NT2/D1 (cell line): ENCODE data around the gene UBL7.

ENCODE experiments used
- DNase-seq: peaks from one replicate; pipeline ENCODE4 v3.0.0-alpha.2; 2011; ENCODE audit warnings: low read depth, low spot score
- H3K27me3 ChIP-seq: 2 replicates; pipeline ENCODE4 v1.6.0; 2011; ENCODE audit warnings: mild to moderate bottlenecking; ENCODE audit not compliant: insufficient read length, insufficient read depth
- H3K36me3 ChIP-seq: 2 replicates; pipeline ENCODE4 v1.6.1; 2011; ENCODE audit warnings: mild to moderate bottlenecking, low read length, mixed read lengths; ENCODE audit not compliant: insufficient read depth, insufficient read length
- H3K4me1 ChIP-seq: 2 replicates; pipeline ENCODE4 v1.5.1; 2011; ENCODE audit not compliant: insufficient read depth, insufficient read length
- H3K4me3 ChIP-seq: 2 replicates; pipeline ENCODE4 v1.5.1; 2011; ENCODE audit warnings: low read depth; ENCODE audit not compliant: insufficient read length
- H3K9ac ChIP-seq: 2 replicates; pipeline ENCODE4 v1.6.0; 2011; ENCODE audit warnings: low read depth; ENCODE audit not compliant: insufficient read length
- H3K9me3 ChIP-seq: 2 replicates; pipeline ENCODE4 v1.5.1; 2011; ENCODE audit warnings: mild to moderate bottlenecking, low read length; ENCODE audit not compliant: insufficient read depth
- SUZ12 ChIP-seq: IDR thresholded peaks from 2 replicates; pipeline ENCODE4 v1.6.1; 2011; ENCODE audit not compliant: insufficient read length, insufficient read depth; ENCODE audit errors: extremely low read depth
- YY1 ChIP-seq: IDR thresholded peaks from 2 replicates; pipeline ENCODE4 v1.6.1; 2011; ENCODE audit not compliant: insufficient read length, insufficient read depth
- ZNF274 ChIP-seq: IDR thresholded peaks from 2 replicates; pipeline ENCODE4 v1.6.1; 2011; ENCODE audit warnings: mild to moderate bottlenecking, low read depth, low read length

Gene UBL7

GRCh38 chr15:74470631-74471395, 9.9 kb upstream of the UBL7 start:
- TF ChIP-seq SUZ12, result no peak
- DNase-seq, result no peak

DNA sequence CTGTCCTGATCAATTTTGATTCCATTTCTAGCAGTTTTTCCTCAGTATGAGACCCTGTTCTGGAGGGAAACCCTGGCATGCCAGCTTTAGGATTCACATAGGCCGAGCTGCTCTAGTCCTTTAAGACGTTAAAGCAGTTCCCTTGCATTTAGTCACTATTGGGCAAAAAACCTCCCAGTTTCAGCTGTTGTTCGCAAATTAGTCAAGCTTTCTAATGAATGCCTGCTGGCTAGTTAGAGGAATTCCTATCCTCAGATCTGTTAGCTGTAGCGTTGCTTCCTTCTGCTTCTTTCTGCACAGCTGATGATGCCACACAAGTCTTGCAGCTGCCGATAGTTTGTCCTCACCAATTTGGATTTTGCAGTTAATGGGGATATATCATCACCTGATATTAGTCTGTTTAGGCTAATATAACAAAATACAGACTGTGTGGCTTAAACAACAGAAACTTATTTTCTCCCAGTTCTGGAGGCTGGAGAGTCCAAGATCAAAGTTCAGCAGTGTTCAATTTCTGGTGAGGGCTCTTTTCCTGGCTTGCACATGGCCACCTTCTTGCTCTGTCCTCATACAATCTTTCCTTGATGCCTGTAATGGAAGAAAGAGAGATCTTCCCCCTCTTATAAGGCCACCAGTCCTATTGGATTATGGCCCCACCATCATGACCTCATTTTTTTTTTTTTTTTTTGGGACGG, 7.5 kb upstream of the UBL7 start:
- TF ChIP-seq YY1 (no peak), ZNF274 (no peak), SUZ12 (no peak)
- Histone ChIP-seq H3K9me3 (peaks cover 11% of the 10 kb centered on the region), H3K36me3 (peaks cover 45% of the 10 kb centered on the region), H3K27me3 (no peaks in the 10 kb centered on the region), H3K9ac (no peak overlapping the region), H3K4me1 (no peaks in the 10 kb centered on the region), H3K4me3 (no peak overlapping the region)
- DNase-seq, result no peak

More at GRCh38 chr15:74470631-74471395, 9.9 kb upstream of the UBL7 start:
- H3K4me3 ChIP-seq, result no peak overlapping the region
- no peak overlapping the region for H3K9ac ChIP-seq
- H3K27me3 ChIP-seq, result no peaks in the 10 kb centered on the region
- H3K36me3 ChIP-seq, result peaks cover 50% of the 10 kb centered on the region
- no peaks in the 10 kb centered on the region for H3K4me1 ChIP-seq
- no peaks in the 10 kb centered on the region for H3K9me3 ChIP-seq

GRCh38 chr15:74466570-74466969, 5.6 kb upstream of the UBL7 start:
- TF ChIP-seq SUZ12 (no peak), YY1 (no peak), ZNF274 (no peak)
- DNase-seq, result no peak
- Histone ChIP-seq H3K4me3 (no peak overlapping the region), H3K9ac (no peak overlapping the region), H3K27me3 (no peaks in the 10 kb centered on the region), H3K9me3 (peaks cover 14% of the 10 kb centered on the region), H3K4me1 (no peaks in the 10 kb centered on the region), H3K36me3 (peaks cover 36% of the 10 kb centered on the region)

- no peak for TF ChIP-seq ZNF274
- TF ChIP-seq SUZ12, result no peak
- no peak for TF ChIP-seq YY1
Measured at GRCh38 chr15:74464897-74465296, 3.9 kb upstream of the UBL7 start.

DNA sequence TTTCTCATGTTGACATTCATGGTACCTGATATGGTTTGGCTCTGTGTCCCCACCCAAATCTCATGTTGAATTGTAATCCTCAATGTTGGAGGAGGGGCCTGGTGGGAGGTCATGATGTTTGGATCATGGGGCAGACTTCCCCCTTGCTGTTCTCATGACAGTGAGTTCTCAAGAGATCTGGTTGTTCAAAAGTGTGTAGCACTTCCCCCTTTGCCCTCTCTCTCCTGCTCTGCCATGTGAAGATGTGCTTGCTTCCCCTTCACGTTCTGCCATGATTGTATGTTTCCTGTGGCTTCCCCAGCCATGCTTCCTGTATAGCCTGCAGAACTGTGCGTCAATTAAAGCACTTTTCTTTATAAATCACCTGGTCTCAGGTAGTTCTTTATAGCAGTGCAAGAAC, 3.3 kb upstream of the UBL7 start:
- no peaks in the 10 kb centered on the region for H3K4me1 ChIP-seq
- H3K9me3 ChIP-seq, result peaks cover 14% of the 10 kb centered on the region
- TF ChIP-seq YY1 (no peak), ZNF274 (no peak), SUZ12 (no peak)
- no peaks in the 10 kb centered on the region for H3K27me3 ChIP-seq
- H3K4me3 ChIP-seq, result no peak overlapping the region
- H3K9ac ChIP-seq, result no peak overlapping the region
- peaks cover 26% of the 10 kb centered on the region for H3K36me3 ChIP-seq
- DNase-seq, result no peak

More at GRCh38 chr15:74464897-74465296, 3.9 kb upstream of the UBL7 start:
- no peaks in the 10 kb centered on the region for H3K4me1 ChIP-seq
- no peak for DNase-seq
- H3K27me3 ChIP-seq, result no peaks in the 10 kb centered on the region
- H3K9ac ChIP-seq, result no peak overlapping the region
- H3K9me3 ChIP-seq, result peaks cover 14% of the 10 kb centered on the region
- H3K4me3 ChIP-seq, result no peak overlapping the region
- peaks cover 31% of the 10 kb centered on the region for H3K36me3 ChIP-seq

- Histone ChIP-seq H3K27me3 (no peaks in the 10 kb centered on the region), H3K9me3 (peaks cover 14% of the 10 kb centered on the region), H3K4me1 (no peaks in the 10 kb centered on the region), H3K36me3 (peaks cover 24% of the 10 kb centered on the region), H3K9ac (no peak overlapping the region), H3K4me3 (no peak overlapping the region)
- no peak for DNase-seq
- no peak for TF ChIP-seq ZNF274
- TF ChIP-seq SUZ12, result no peak
- no peak for TF ChIP-seq YY1
Measured at GRCh38 chr15:74463634-74464033, 2.7 kb upstream of the UBL7 start.

GRCh38 chr15:74461847-74462511, 1.0 kb upstream of the UBL7 start:
- H3K9ac ChIP-seq, result peak overlapping the region; percentile 88
- DNase-seq, result no peak
- TF ChIP-seq YY1, result no peak
- TF ChIP-seq ZNF274, result no peak
- TF ChIP-seq SUZ12, result no peak
- H3K4me1 ChIP-seq, result no peaks in the 10 kb centered on the region
- peaks cover 14% of the 10 kb centered on the region for H3K9me3 ChIP-seq
- no peaks in the 10 kb centered on the region for H3K27me3 ChIP-seq
- peaks cover 30% of the 10 kb centered on the region for H3K36me3 ChIP-seq
- H3K4me3 ChIP-seq, result peak overlapping the region; percentile 73
